Neutrophil (primary cell): Measurements from ENCODE around the gene SEBOX.

Experiments used
- H3K27ac ChIP-seq: fragments of 200-600 bp; sonication (generic); 2 replicates; pipeline ENCODE4 v1.5.1; 2016; ENCODE audit warnings: mild to moderate bottlenecking, moderate library complexity
- H3K27me3 ChIP-seq: fragments of 200-600 bp; sonication (generic); 2 replicates; pipeline ENCODE4 v1.6.0; 2016; ENCODE audit warnings: mild to moderate bottlenecking
- H3K36me3 ChIP-seq: fragments of 200-600 bp; sonication (generic); 2 replicates; pipeline ENCODE4 v1.5.1; 2017
- H3K4me1 ChIP-seq, 2 experiments: fragments of 200-600 bp in 1 of 2; sonication (generic) in 1 of 2; 1 replicate in 1 of 2; 2 replicates in 1 of 2; pipeline versions ENCODE4 v1.5.1 to v1.6.1; 2013 to 2016; ENCODE audit warnings: low read depth in 1 of 2, low read length in 1 of 2, mild to moderate bottlenecking in 1 of 2, moderate library complexity in 1 of 2; ENCODE audit not compliant: control insufficient read depth in 1 of 2, insufficient read depth in 1 of 2
- H3K4me3 ChIP-seq, 2 experiments: fragments of 200-600 bp in 1 of 2; sonication (generic) in 1 of 2; 1 replicate in 1 of 2; 2 replicates in 1 of 2; pipeline ENCODE4 v1.5.1; 2013 to 2016; ENCODE audit warnings: low read depth in 1 of 2, low read length in 1 of 2, mild to moderate bottlenecking in 1 of 2, moderate library complexity in 1 of 2
- H3K9me3 ChIP-seq: fragments of 200-600 bp; sonication (generic); 2 replicates; pipeline ENCODE4 v1.5.1; 2016
- TF ChIP-seq, protein P1 (sequence below): fragments of 200-600 bp; sonication (generic); IDR thresholded peaks from 2 replicates; pipeline ENCODE4 v1.5.1; 2016; ENCODE audit warnings: antibody characterized with exemption

The SEBOX gene

DNA sequence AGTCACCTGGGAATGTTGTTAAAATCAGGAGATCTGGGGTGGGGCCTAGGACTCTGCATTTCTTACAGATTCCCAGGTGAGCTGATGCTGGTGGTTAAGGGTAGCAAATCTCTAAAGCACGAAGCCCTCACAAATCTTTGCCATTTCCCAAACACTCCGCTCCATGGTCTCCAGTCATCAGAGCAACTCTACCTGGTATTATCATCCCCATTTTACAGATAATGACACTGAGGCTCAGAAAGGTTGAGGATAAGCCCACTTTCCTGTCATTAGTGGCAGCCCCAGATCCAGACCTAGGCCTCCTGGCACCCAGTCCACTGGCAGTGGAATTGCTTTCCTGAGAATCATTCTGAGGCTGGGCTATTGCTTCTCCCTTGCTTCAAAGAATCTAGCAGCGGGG lies 32.3 kb upstream of the SEBOX start:
- H3K27me3 ChIP-seq: no peaks in the 10 kb centered on the region
- no peaks in the 10 kb centered on the region for H3K4me1 ChIP-seq
- H3K36me3 ChIP-seq: no peaks in the 10 kb centered on the region
- TF ChIP-seq, protein P1, sequence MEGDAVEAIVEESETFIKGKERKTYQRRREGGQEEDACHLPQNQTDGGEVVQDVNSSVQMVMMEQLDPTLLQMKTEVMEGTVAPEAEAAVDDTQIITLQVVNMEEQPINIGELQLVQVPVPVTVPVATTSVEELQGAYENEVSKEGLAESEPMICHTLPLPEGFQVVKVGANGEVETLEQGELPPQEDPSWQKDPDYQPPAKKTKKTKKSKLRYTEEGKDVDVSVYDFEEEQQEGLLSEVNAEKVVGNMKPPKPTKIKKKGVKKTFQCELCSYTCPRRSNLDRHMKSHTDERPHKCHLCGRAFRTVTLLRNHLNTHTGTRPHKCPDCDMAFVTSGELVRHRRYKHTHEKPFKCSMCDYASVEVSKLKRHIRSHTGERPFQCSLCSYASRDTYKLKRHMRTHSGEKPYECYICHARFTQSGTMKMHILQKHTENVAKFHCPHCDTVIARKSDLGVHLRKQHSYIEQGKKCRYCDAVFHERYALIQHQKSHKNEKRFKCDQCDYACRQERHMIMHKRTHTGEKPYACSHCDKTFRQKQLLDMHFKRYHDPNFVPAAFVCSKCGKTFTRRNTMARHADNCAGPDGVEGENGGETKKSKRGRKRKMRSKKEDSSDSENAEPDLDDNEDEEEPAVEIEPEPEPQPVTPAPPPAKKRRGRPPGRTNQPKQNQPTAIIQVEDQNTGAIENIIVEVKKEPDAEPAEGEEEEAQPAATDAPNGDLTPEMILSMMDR: no peak
- H3K4me3 ChIP-seq: no peak overlapping the region
- no peaks in the 10 kb centered on the region for H3K9me3 ChIP-seq
- no peak overlapping the region for H3K27ac ChIP-seq

DNA sequence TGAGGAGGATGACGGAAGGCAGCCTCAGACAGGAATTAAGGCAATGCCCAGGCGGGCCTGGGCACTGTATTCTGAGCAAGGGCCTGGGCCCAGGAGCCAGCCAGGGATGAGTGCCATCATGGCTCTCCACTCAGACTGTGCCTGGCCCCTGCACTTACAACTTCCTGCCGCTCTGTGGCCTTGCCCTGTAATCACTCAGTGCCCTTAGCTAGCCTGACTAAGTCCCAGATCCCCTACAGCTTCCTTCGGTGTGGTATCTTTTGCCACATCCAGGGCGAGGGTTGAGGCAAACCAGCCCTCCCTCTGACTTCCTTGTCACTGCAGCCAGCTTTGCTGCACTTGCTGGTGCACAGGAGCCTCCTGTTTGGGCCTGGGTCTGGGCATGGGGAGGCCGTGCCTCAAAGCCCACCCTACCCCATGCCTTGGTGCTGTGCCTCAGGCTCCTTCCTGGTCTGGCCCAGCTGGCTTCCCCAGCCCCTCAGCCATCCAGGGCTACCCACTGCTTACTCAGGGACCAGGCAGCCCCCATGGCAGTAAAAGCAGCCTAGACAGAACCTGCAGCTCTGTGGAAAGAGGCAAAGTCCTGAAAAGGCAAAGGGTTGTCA lies 31.7 kb upstream of the SEBOX start:
- H3K27ac ChIP-seq: no peak overlapping the region
- H3K4me1 ChIP-seq: no peaks in the 10 kb centered on the region
- no peaks in the 10 kb centered on the region for H3K27me3 ChIP-seq
- no peak overlapping the region for H3K4me3 ChIP-seq
- no peaks in the 10 kb centered on the region for H3K9me3 ChIP-seq
- H3K36me3 ChIP-seq: no peaks in the 10 kb centered on the region
- TF ChIP-seq, protein P1: no peak

DNA sequence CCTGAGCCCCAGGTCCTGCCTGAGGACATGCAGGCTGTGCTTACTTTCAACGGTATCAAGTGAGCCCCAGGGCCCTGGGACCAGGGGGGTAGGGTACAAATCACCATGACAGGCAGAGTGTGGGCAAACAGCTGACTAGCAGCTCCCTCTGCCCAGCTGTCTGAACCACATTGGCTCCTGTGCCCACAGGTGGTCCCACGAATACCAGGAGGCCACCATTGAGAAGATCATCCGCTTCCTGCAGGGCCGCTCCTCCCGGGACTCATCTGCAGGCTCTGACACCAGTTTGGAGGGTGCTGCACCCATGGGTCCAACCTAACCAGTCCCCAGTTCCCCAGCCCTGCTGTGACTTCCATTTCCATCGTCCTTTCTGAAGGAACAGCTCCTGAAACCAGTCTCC lies 31.0 kb upstream of the SEBOX start:
- H3K27me3 ChIP-seq: no peaks in the 10 kb centered on the region
- no peaks in the 10 kb centered on the region for H3K36me3 ChIP-seq
- H3K9me3 ChIP-seq: no peaks in the 10 kb centered on the region
- TF ChIP-seq, protein P1: no peak
- H3K4me3 ChIP-seq: no peak overlapping the region
- H3K27ac ChIP-seq: no peak overlapping the region
- no peaks in the 10 kb centered on the region for H3K4me1 ChIP-seq

DNA sequence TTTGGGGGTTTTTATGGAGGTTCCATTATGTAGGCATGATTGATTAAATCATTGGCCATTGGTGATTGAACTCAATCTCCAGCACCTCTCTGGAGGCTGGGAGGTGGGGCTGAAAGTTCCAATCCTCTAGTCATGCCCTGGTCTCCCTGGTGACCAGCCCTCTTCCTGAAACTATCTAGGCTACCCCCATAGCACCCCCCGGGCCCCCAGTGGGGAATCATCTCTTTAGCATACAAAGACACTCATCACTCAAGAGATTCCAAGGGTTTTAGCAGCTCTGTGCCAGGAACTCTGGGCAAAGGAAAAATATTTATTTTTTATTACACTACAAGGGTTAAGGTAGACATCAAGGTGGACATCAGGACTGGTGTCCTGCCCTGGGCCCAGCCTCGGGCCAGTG lies 30.4 kb upstream of the SEBOX start:
- Histone ChIP-seq H3K27ac (no peak overlapping the region), H3K27me3 (no peaks in the 10 kb centered on the region), H3K36me3 (no peaks in the 10 kb centered on the region), H3K9me3 (no peaks in the 10 kb centered on the region), H3K4me3 (no peak overlapping the region), H3K4me1 (no peaks in the 10 kb centered on the region)
- TF ChIP-seq, protein P1: no peak

DNA sequence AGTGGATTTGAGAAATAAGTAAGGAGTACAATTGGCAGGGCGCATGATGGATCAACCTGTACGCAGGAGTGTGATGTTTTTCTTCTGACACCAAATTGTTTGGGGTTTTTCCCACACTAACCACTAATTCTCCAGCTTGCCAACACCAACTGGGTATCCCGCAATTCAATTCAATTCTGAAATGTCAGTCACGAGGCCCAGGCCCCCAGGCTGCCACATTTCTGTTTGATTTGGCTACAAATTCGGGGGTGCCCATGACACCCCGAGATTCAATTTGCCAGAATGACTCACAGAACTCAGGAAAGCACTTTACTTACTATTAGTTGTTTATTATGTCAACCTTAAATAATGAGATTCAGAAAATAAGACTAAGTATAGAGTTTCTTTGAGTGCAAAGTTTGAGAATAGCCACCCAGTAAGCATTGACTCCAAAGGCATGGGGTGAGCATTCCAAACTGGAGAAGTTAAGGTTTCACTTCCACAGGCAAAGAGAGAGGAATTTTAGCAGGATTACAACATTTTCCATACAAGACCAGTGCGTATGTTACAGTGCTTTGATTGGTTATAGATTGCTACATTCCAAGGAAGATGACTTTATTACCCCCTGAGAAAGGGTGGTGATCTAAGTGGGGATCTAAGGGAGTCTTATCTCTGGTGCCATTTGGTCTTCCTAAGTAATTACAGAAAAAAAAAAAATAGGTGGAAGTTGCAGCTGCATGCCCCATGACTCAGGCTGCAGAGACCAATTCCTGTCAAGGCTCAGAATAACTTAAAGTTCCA lies 29.5 kb upstream of the SEBOX start:
- H3K27ac ChIP-seq: no peak overlapping the region
- no peaks in the 10 kb centered on the region for H3K27me3 ChIP-seq
- H3K4me1 ChIP-seq: no peaks in the 10 kb centered on the region
- H3K36me3 ChIP-seq: no peaks in the 10 kb centered on the region
- no peak overlapping the region for H3K4me3 ChIP-seq
- no peaks in the 10 kb centered on the region for H3K9me3 ChIP-seq
- TF ChIP-seq, protein P1: no peak
